Measurements from ENCODE around the gene RRP1.

DNA sequence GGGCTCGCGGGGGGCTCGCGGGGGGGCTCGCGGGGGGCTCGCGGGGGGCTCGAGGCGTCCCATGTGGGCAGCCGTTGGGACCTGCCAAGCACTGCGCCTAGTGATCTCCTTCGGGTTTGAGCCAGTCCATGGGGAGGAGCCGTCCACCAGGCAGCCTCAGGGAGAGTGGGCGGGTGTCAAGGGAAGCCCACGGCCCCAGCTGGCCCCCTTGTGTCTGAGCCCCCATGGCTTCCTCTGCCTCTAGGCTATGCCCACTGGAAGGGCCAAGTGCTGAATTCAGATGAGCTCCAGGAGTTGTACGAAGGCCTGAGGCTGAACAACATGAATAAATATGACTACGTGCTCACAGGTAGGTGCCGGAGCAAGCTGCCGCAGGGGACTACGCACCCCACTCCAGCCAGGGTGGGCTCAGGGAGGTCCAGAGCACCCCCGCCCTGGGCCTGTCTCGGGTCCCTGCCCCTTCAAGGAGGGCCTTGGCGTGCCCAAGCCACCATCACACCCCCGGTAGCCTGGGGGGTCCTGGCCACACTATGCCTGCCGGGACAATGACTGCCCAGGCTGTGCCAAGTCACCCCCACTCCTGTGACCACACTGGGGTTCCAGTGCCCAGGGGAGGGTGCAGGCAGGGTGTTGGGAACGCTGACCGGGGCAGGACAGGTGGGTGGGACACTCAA, 47.8 kb upstream of the RRP1 start:
- TF ChIP-seq CTCF (IDR thresholded peaks at IDR 0.05) (no peak), EP300 (IDR thresholded peaks at IDR 0.05) (no peak), POLR2A (IDR thresholded peaks at IDR 0.05) (no peak)
